ENCODE measurements around the gene HSPG2.
"Not testable (repeated sequence)": the region's sequence is repeated elsewhere in the genome, so short reads cannot be mapped to it uniquely, and the experiment has no call there.

Gene HSPG2

DNA sequence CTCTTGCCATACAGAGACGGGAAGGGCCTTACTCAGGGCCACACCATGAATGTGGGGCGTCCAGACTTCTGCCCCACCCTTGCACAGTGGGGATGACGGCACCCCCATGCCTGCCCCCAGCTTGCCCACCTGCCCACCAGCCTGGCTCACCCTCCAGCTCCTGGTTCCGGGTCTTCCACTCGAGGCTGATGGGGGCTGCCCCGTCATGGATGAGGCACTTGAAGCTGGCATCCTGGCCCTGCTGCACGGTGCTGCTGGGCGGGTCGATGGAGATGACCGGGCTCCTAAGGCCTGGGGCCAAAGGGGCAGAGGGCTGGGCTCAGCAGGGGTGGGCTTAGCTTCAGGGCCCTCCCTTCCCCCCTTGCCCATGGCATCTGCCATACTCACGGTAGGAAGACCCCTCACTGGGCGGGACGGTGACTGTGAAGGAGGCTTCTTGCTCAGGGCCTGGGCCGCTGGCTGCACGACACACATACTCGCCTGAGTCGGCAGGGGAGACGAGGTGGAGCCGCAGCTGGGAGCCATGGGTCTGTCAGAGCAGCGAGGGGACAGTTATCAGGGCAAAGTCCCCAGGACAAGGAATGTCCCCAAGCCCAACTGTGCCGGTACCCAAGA lies 95.2 kb downstream of the HSPG2 start:
- no peak for DNase-seq

DNA sequence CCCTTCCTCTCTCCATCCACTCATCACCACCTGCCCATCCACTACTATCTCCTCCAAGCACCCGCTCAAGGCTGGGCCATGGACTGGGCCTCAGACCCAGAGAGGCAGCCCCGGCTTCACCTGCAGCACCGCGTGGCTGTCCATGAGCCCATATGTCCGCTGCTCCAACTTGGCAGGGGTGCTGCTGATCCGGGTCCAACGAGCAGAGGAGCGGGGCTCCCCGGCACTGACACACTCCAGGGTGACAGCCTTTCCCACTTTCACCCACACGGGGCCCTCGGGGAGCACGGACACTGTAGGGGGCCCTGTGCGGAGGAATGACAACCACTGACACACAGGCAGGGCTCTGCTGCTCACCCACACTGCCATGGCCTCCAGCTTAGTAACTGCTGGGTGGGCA lies 96.1 kb downstream of the HSPG2 start:
- no peak for DNase-seq

DNA sequence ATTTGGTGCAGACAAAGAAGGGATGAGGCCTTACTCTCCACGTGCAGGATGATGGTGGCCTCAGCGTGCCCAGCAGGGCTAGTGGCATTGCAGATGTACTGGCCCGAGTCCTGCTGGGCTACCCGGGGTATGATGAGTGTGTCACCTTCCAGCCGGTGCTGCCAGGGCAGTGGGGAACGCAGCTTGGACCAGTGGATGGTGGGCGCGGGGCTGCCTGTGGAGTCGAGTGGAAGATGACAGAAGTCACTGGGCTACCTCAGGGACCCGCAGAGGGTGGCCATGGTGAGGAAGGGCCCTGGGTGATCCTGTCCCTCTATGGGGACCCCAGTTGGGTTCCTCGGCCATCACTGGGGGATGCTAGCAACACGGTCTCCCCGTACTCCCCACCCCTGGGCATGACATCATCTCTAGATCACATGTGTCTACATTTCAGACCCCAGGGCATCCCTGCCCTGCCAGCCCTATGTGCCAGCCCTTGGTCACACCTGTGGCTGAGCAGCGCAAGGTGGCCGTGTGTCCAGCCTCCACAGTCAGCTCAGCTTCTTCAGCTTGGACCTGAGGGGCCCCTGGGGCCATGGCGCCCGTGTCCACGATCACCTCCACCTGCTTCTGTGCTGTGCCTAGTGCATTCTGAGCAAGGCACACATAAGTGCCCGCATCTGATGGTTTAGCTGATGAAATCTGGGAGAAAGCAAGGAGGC lies 97.6 kb downstream of the HSPG2 start:
- DNase-seq: no peak

DNA sequence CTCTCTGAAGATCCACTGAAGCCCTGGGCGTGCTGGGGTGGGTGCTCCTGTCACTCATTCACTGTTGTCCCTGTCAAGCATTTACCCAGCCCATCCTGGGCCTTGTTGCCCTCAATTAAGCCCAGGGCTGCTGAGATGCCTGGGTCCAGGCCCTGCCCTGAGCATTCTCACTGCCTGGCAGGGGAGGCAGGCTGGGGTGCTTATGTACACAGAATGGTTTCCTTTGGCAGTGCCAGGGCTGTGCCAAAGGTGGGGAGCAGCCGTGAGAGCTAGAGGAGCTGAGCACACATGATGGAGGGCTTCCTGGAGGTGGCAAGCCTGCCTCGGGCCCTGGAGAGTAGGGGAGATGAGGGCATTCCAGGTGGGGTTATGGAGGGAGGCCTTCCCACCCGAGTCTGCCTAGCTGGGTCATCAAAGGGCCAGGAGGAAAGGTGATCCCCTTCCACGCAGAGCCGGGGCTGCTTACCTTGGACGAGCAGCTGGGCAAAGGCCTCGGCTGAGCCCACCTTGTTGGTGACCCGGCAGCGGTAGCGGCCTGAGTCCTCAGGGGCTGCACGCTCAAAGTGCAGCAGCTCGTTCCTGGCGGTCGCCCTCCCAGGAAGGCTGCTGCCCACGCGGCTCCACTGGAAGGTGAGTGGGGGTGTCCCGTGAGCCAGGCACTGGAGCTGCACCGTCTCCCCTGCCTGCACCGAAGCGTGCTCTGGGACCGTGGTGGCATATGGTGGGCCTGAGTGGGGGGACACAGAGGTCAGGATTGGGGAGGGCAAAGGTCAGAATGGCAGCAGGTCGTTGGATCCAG lies 98.6 kb downstream of the HSPG2 start:
- DNase-seq: no peak

DNA sequence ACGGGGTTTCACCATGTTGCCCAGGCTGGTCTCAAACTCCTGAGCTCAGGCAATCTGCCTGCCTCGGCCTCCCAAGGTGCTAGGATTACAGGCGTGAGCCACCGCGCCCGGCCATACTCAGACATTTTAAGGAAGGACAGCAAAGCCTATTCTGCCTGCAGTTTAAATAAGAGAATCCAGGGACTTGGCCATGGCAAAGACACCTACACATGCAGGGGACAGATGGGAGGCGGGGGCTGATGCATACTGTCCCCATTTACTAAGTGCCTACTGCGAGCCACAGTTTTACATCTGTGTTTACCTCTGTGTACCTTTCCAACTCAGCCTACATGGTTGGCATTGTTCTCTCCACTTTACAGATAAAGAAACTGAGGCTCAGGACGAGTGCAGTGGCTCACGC lies 99.6 kb downstream of the HSPG2 start:
- no peak for DNase-seq

DNA sequence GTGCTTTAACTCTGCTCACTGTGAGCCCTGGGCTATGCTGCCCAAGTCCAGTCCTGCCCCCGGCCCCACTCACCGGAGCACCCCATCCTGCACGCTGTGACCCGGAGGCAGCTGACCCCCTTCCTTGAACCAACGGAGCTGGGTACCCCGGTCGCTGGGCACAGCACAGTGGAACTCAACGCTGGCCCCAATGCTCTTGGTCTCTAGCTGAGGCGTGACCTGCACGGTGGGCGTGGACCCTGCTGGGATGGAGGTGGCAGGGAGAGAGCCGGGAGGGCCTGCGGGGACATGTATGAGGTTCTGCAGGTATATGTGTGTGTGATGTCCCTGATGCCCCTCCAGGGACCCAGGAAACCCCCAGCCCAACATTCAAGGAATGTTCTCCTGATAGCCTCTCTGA lies 100.4 kb downstream of the HSPG2 start:
- no peak for DNase-seq

DNA sequence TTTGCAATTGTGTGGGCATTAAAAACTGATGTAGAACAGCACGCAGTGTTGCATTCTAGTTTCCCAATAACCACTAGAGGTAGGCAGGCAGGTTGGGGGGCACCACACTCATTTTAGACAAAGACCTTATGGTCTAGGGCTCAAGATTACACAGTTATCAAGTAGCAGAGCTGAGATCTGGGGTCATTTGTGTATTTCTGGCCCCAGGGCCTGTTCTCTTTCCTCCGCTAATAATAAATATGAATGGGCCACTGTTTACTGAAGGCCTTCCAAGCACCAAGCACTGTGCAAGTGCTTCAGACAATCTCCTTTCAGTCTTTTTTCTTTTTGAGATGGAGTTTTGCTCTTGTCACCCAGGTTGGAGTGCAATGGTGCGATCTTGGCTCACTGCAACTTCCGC lies 101.1 kb downstream of the HSPG2 start:
- DNase-seq: no peak

DNA sequence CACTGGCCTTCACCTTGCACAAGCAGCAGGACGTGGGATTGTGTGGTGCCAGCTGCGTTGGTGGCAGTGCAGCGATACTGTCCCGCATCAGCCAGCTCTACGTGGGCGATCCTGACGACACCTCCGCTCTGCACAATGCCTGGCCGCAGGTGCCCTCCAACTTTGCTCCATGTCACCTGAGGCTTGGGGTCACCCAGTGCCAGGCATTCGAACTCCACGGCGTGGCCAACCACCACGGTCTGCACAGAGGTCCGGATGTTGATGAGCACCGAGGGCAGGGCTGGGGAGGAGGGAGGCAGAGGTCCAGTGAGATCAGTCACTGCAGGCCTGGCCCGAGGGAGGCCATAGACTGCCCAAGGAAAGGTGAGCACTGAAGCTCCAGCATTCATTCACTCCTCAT lies 102.4 kb downstream of the HSPG2 start:
- no peak for DNase-seq

DNA sequence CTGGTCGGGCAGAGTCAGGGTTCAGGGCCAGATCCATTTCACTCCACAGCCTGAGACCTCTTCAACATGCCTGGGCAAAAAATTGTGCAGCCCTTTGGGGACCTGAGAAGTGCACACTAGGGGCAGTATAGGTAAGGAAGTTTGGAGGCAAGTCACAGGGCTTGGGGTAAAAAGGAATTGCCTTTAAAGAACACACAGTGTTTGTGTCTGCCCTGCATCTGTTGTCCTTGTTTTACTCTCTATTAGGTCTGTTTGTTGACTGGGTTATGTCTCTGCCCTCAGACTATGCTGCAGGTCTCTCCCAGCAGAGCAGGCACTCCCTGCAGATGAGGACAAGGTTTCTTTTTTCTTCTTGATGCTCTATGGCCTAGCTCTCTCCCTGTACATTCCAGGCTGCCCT lies 103.0 kb downstream of the HSPG2 start:
- no peak for DNase-seq

DNA sequence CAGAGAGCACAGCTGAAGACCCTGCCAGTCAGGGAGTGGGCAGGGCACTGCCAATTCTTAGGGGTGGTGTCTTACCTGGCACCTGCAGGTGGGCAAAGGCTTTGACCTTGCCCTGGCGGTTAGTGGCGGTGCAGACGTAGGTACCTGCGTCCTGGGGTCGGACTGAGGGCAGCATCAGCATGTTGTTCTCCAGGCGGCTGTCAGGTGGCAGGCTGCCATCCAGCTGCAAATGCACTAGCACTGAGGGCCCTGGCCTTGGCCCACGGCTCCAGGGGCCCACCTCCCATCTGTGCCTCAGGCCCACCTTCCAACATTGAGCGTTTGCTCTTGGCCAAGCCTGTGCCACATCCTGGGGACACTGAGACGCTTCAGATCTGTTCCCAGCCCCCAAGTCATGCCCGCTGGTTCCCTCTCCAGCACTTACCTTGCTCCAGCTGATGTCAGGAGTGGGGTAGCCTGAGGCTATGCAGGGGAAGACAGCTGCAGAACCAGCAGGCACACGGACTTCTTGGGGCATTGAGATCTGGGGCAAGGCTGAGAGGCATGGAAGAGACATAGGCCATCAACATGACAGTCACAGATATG lies 103.6 kb downstream of the HSPG2 start:
- DNase-seq: no peak

DNA sequence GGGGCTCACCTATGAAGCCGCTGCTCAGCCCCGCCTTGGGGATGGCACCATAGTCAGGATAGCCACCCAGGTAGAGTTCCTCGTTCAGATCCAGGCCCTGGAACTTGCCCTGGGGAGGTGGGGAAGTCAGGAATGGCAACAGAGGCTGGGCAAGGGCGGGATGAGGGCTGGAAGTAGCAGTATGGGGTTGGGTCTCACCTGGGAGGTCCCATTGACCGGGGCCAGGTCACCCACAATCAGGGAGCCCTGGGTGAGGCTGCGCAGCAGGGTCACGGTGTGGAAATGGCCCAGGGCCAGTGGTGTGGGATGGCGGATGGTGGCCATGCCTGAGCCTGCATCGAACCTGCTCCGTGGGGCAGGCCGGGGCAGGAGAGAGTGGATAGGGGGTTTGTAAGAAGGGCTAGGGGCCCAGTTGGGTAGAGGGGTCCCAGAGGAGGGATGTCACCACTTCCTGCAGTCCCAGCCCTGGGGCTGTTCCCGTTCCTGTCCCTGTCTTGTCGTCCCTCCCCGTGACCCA lies 105.6 kb downstream of the HSPG2 start:
- DNase-seq: no peak

DNA sequence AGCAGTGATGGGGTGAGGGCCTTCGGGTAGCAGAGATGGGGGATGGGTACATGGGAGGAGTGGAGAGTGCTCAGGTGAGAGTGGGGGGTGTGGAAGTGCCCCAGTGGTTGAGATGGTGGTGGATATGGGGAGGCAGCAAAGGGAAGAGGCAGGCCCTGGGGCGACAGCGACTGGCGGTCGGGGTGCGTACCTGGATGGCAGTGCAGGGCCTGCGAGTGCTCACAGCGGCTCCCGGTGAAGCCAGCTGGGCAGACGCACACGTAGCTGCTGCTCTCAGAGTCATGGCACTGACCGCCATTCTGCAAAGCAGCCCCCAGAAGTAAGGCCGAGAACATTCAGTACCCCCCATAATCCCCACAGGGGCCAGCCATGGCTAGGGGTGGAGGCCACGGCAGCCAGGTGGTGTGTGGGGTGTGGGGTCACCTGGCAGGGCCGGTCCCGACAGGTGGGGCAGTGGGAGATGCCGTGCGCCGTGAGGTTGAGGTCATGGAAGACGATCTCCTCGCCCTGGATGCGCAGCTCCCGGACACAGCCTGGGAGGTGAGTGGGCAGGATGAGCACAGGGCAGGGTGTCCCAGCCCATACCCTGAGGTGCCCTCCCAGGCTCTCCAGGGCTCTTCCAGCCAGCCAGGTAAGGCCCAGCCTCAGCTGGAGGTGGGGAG lies 106.2 kb downstream of the HSPG2 start:
- no peak for DNase-seq

DNA sequence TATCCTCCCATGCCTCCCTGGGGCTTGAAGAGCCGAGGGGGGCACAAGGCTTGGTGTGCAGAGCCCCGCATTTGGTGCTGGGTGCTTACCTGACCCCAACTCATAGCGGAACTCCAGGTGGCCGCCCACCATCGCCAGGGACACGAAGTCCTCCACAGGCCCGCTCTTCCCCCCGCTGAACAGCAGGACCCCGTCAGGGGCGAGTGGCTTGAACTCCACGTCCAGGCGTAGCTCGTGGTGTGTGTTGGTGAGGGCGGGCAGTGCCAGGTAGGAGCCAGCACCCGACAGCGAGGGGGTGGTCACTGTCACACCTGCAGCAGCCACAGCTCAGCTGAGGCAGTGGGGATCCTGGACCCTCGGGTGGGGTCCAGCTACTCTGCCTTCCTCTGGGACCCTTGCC lies 107.8 kb downstream of the HSPG2 start:
- DNase-seq: no peak

DNA sequence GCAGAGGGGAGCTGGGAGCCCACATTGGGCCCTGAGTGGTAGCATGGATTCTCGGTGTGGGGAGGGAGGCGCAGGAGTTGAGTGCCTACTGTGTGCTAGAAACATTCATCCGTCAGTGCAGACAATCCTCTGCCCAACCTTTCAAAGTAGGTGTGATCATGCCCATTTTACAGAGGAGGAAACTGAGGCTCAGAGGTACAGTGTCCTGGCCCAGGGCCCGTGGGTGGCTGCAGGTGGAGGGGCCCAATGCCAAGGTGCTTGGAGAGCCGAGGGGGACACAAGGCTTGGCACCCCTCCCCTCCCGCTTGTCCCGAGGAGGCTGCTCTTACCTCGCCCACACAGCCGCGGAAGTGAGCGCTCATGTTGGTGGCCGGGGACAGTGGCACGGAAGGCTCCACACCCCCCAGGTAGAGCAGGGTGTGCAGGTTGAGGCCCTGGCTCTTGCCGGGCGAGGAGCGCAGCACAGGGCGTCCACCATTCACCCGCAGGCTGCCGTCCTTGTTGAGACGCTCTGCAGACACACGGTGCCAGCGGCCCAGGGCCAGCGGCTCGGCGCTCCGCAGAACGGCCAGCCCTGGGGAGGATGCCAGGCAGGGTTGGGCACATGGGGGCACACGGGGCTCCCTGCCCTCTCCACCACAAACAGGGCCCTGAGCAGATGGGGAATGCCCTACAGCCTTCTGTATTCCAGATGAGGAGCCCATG lies 108.5 kb downstream of the HSPG2 start:
- no peak for DNase-seq

DNA sequence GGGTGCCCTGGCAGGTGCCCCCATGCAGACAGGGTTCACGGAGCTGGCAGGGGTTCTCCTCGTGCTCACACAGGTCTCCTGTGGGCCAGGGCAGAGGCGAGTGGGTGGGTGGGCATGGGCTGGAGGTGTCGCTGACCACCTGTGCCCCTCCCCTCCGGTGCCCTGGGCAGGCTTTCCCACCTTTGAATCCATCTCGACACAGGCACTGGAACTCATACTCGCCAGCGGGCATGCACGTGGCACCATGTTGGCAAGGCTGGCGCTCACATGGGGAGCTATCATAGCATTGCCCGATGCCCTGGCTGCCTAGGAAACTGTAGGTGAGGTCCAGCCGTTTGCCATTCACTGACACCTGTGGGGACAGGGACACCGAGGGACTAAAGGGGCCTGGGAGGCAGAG lies 109.0 kb downstream of the HSPG2 start:
- no peak for DNase-seq

DNA sequence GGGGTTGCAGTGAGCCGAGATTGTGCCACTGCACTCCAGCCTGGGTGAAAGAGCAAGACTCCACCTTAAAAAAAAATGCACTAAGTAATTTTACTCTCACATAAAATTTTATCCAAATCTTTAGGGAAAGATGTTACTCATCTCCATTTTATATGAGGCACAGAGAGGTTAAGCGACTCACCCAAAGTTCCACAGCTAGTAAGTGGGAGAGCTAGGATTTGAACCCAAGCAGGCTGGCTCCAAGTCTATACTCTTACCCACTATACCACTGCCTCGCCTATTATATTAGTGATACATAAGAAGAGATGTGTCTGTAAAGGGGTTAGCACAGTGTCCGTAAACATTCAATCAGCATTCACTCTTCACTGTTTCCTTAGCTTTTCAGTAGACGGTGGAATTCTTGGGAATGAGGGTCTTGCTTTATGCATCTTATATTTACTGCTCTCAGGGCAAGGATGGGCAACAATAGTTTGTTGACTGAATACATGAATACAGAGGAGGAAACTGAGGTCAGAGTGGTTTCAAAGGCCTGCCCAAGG lies 109.9 kb downstream of the HSPG2 start:
- no peak for DNase-seq

DNA sequence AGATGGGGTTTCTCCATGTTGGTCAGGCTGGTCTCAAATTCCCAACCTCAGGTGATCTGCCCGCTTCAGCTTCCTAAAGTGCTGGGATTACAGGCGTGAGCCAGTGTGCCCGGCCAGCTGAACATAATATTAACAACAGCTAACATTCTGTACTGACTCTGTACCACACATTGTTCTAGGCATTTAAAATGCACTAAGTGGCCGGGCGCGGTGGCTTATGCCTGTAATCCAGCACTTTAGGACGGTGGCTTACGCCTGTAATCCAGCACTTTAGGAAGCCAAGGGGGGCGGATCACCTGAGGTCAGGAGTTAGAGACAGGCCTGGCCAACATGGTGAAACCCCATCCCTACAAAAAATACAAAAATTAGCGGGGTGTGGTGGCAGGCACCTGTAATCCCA lies 110.4 kb downstream of the HSPG2 start:
- not testable (repeated sequence) for DNase-seq

DNA sequence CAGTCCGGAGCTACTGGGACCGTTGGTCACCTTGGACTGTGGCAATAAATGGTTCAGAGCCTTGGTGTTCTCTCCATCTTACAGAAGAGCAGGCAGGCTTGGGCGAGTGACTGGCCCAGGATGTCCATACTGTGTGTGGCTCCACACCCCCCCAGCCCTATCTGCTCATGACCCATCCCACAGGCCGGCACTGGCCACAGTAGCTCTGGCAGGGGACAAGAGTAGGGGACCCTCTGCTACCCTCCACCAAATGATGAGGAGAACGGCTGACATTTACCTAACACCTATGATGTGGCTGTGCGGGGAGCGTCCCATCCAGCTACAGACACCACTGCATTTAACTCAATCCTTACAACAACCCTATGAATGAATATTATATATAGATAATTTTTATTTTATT lies 111.7 kb downstream of the HSPG2 start:
- no peak for DNase-seq

DNA sequence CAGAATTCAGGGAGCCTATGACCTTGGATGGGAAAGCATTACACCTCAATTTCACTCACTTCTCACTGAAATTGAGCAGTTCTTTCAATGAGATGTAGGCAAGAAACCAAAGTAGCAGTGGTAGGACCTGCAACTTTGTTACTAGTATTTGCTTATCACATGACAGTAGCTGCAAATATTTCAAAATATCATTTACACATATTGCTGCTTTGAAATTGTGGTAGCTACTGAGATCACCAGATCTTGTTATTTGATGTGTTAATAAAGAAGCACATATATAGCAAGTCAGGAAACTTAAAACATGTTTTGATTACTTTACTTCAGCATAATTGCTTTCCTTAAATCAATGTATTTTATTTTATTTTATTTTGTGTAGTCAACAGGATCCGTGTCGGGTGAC lies 112.2 kb downstream of the HSPG2 start:
- no peak for DNase-seq

DNA sequence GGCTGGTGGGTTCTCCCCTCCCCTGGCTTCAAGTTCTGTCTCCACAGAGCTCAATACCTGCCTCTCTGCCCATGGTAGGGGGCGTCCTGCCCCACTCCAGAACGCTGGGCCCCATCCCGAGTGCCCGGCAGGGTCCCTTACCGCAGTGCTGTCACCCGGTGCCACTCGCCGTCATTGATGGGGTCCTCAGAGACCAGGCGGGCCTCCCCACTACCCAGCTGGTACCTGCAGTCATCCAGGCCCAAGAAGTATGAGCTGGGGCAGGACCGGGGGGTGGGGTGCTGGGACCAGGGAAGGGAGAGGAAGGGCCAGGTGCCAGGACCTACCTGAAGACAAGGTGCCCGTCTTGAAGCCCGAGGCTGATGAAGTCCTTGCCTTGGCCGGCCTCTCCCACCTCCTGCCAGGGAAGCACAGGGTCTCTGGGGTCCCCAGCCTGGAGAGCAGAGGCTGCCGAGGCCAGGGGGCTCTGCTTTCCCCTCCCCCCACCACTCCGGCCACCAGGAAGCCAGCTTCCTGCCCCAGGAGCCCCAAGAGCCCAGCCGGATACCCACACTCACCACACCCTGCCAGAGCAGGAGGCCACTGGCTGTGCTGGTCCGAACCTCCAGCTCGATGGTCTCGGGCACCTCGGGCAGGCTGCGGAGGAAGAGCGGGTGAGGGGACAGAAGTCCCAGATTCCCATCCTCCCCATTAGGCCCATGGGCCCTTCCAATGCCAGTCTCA lies 113.0 kb downstream of the HSPG2 start:
- DNase-seq: no peak

DNA sequence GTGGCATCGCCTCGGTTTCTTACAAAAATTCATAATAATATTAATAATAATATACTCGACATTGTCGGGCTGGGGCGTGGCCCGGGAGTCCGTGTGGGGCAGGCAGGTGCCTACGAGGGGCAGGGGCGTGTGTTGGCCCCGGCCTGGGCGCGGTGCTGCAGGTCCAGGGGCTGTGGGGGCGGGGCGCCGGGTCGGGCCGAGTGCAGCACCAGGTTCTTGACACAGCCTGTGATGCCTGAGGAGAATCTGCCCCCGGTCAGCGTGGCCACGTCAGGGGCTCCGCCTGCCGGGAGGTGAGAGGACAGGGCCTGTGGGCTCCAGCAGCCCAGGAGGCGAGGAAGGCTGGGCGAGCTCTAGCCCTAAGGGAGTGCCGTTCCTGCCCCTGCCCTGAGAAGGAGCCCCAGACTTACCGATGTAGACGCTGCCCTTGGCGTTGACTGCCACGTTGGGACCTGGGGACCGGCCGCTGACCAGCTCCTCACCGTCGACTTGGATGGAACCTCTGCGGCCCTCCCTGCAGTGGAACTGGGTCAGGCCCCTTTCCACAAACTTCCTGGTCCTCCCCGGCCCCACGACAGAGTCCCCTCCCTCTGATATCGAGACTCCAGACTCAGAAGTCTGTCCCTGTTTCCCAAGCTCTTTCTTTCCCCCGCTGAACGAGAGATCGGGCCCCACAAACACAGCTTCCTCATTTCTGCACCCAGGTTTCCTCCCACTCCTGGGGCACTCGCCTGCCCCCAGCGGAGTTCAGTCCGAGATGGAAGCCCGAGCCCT lies 113.7 kb downstream of the HSPG2 start:
- DNase-seq: no peak

All from NCI-H1417 (cell line).